SH-SY5Y (cell line): ENCODE data around the gene GABRR2.

Experiments used
- GATA2 ChIP-seq: IDR thresholded peaks from 2 replicates; pipeline ENCODE4 v1.6.1; 2011; ENCODE audit warnings: mild to moderate bottlenecking, low read depth, low read length
- GATA3 ChIP-seq: IDR thresholded peaks from 2 replicates; pipeline ENCODE4 v1.6.1; 2011; ENCODE audit warnings: low read depth, mild to moderate bottlenecking, low read length, moderate library complexity

Gene GABRR2

GRCh38 chr6:89313006-89313405 is 2.1 kb downstream of the GABRR2 start:
- TF ChIP-seq GATA3 (no peak), GATA2 (no peak)

- TF ChIP-seq GATA2: no peak
- TF ChIP-seq GATA3: no peak
These were observed 3.1 kb downstream of the GABRR2 start for GRCh38 chr6:89311853-89312531.

- TF ChIP-seq GATA2 (no peak), GATA3 (no peak)
These were observed 3.6 kb downstream of the GABRR2 start for GRCh38 chr6:89311530-89311852.

- no peak for TF ChIP-seq GATA3
- no peak for TF ChIP-seq GATA2
These were observed 4.2 kb downstream of the GABRR2 start for GRCh38 chr6:89310929-89311328.

GRCh38 chr6:89308525-89309395 is 6.3 kb downstream of the GABRR2 start:
- TF ChIP-seq GATA3 (no peak), GATA2 (no peak)

GRCh38 chr6:89302936-89303335 is 12.2 kb downstream of the GABRR2 start:
- TF ChIP-seq GATA2 (no peak), GATA3 (no peak)

GRCh38 chr6:89302195-89302770 is 12.8 kb downstream of the GABRR2 start:
- TF ChIP-seq GATA2: no peak
- no peak for TF ChIP-seq GATA3

GRCh38 chr6:89301586-89302194 is 13.4 kb downstream of the GABRR2 start:
- TF ChIP-seq GATA3 (no peak), GATA2 (no peak)

- TF ChIP-seq GATA3 (no peak), GATA2 (no peak)
These were observed 15.6 kb downstream of the GABRR2 start for GRCh38 chr6:89299466-89299850.

- TF ChIP-seq GATA2 (no peak), GATA3 (no peak)
These were observed 16.2 kb downstream of the GABRR2 start for GRCh38 chr6:89298680-89299465.

GRCh38 chr6:89297695-89298351 is 17.3 kb downstream of the GABRR2 start:
- TF ChIP-seq GATA2 (no peak), GATA3 (no peak)

- TF ChIP-seq GATA3 (no peak), GATA2 (no peak)
These were observed 19.1 kb downstream of the GABRR2 start for GRCh38 chr6:89295981-89296380.

- TF ChIP-seq GATA3 (no peak), GATA2 (no peak)
These were observed 23.8 kb downstream of the GABRR2 start for GRCh38 chr6:89291256-89291819.
